Upper lobe of left lung (tissue), 4 donors: Measurements from ENCODE around the gene KIF5A.

Source experiments
- CTCF ChIP-seq, 6 experiments: fragments of 450-650 bp in 4 of 6; fragments of 200-600 bp in 2 of 6; sonication (generic) in 2 of 6; IDR thresholded peaks; one replicate each; pipeline ENCODE4 v1.5.1; 2016 to 2019; ENCODE audit warnings: antibody characterized with exemption in 6 of 6
- EP300 ChIP-seq, 4 donors: sonication (generic); formaldehyde crosslinking; IDR thresholded peaks; one replicate each; pipeline ENCODE4 v1.5.1; 2017; ENCODE audit warnings: antibody characterized with exemption in 4 of 4, control low read depth in 2 of 4
- POLR2A ChIP-seq, 4 donors: fragments of 450-650 bp; IDR thresholded peaks; one replicate each; pipeline ENCODE4 v1.5.1; 2016 to 2017; ENCODE audit warnings: antibody characterized with exemption in 4 of 4, mild to moderate bottlenecking in 2 of 4
- POLR2AphosphoS5 ChIP-seq, 2 donors: sonication (generic); formaldehyde crosslinking; IDR thresholded peaks; one replicate each; pipeline ENCODE4 v1.5.1; 2017; ENCODE audit warnings: antibody characterized with exemption in 2 of 2

- TF ChIP-seq CTCF (IDR thresholded peaks at IDR 0.05): no peak
- no peak for TF ChIP-seq POLR2A (IDR thresholded peaks at IDR 0.05)
- no peak for TF ChIP-seq EP300 (IDR thresholded peaks at IDR 0.05)
- no peak for TF ChIP-seq POLR2AphosphoS5 (IDR thresholded peaks at IDR 0.05)
These were observed 37.2 kb upstream of the KIF5A start for GRCh38 chr12:57512665-57513064.
